Ramos (cell line): Measurements from ENCODE around the gene MYF5.

Experiments used
- in situ Hi-C: fragments of 300-500 bp; cut with MboI; formaldehyde crosslinking; loops from one replicate; pipeline ENCODE4 v1.14.3; 2022; ENCODE audit warnings: low sequenced_read_pairs; ENCODE audit not compliant: unreplicated experiment

MYF5 gene

DNA sequence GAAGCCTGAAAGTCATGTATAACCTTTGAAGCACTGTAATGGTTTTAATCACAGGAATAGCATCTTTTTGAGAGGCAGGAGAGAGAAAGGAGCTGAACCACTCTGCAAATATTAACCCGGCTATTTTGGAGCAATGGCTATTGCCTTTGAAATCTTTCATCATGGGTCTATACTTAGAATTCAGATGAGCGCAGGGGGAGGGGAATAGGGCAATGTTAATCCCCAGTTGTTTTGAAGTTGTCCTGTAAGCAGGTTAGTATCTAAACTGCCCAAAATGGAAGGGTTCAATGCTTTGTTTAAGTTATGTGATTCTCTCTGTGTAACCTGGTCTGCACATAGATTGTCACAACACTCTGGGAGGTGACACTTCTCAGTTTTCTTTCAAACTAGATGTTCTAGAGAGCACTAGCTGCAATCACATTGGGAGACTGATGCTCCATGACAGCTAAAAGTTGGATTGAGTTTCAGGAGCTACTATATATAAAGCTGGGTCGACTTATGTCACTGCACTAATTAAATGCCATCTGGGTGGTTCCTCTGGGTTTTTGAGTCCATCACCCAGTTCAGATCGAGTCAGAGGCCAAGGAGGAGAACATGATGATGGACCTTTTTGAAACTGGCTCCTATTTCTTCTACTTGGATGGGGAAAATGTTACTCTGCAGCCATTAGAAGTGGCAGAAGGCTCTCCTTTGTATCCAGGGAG is 9.4 kb upstream of the MYF5 start, which contains the start of gene MYF6:
Gene MYF6, plus strand, starts transcription at position 509 of the 704 bp plus-strand sequence. Its CDS starts 86 bp downstream, at position 595.
- in situ Hi-C loops = no loop called here

- in situ Hi-C loops = no loop called here
These were observed 8.9 kb upstream of the MYF5 start for GRCh38 chr12:80707830-80708258.

GRCh38 chr12:80708259-80708974 is 8.3 kb upstream of the MYF5 start:
- in situ Hi-C loops = no loop called here

DNA sequence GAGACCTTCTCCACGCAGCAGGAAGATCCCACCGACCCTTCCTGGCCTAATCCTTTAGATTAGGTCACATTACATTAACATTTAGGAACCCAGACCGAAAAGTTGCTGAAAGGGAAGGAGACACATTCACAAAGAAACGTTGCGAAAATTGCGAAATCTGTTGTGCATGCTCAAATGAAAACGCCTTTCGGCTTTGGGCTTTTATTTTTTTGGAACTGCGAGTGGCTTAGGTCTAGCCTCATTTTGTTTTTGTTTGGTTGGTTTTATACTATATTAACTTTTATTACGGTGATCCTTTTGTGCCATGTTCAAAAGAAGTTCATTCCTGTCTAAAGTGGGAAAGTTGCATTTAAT is 7.8 kb upstream of the MYF5 start:
- in situ Hi-C loops = no loop called here

GRCh38 chr12:80709811-80710726 is 6.6 kb upstream of the MYF5 start:
- in situ Hi-C loops = no loop called here

- in situ Hi-C loops = no loop called here
These were observed 5.8 kb upstream of the MYF5 start for GRCh38 chr12:80710727-80711449.

DNA sequence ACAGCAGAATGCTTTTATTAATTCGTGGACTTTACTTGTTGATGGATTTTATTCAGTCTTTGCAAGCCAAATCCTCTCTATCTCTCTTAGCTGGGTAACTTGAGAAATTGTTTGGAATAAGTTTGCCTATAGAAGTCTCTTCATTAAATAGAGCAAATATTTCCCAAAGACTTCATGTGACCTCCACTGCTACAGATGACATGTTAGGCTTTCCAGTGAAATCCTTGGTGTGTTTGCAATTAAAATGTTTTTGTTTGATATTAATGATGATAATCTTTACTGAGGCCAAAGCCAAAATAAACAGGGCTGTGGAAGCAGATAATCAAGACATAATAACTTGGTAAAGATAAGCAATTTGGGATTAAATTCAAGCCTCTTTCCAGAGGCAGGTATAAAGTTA is 4.8 kb upstream of the MYF5 start:
- in situ Hi-C loops = no loop called here

GRCh38 chr12:80712866-80713265 is 3.8 kb upstream of the MYF5 start:
- in situ Hi-C loops = no loop called here

GRCh38 chr12:80713419-80713818 is 3.3 kb upstream of the MYF5 start:
- in situ Hi-C loops = no loop called here

DNA sequence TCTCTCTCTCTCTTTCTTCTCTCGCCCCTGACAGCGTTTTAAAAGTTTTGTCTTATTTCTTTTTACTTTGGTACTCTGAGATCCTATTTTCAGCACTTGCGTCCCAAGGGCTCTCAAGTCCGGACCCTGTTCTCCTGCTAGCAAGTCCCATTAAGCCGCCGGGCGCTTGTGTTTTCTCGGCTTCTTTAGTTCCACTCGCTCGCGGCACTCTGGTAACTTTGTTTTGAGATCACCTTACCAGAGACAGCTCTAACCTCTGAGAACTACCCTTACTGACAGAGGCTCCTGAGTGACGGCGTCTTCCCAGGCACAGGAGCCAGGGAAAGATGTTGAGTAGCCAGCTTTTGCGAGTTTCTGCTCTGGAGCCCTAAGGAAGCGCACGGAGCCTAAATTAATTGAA is 2.7 kb upstream of the MYF5 start:
- in situ Hi-C loops = no loop called here

GRCh38 chr12:80714846-80715245 is 1.9 kb upstream of the MYF5 start:
- in situ Hi-C loops = no loop called here

DNA sequence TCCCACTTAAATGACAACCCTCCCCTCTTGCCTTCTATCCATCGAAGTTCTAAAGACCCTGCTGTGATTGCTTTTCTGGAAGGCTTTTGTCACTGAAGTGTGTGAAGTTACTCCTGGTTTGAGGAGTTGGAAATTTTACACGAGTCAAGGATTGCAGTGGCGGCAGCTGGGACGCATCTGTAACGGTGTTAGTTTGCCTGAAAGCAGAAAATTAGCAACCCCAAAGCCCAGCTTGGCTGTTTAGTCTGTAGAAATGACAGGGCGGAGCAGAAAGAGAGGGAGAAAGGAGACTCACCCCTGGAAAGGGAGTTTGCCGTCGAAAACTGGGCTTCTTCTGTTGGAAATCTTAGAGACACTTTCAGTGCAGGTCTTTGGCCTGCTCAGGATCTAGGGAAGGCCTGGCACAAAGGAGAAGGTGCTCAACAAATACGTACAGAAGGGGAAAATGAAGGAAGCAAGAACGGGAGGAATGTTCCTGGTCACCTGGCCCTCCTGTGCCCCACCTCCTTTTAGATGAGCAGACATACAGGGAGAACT is 931 bp upstream of the MYF5 start:
- in situ Hi-C loops = no loop called here

DNA sequence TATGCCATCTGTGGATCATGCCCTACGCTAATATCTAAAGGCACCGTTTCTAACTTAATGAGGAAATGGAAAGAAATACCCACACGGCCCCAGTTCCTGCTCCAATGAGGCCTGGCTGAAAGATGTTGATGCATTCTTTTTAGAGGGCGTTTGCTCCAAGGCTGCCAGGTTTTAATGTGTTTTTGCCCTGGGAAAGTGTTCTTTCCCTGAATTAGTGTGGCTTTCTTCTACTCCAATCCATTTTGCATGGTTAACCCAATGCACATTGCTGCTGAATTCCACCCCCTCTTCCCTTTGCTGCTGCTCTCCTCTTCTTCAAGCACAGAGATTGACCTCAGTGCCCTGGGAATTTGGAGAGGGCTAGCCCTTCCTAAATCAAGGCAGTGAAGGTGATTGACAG is 1.1 kb downstream of the MYF5 start:
- in situ Hi-C loops = no loop called here

DNA sequence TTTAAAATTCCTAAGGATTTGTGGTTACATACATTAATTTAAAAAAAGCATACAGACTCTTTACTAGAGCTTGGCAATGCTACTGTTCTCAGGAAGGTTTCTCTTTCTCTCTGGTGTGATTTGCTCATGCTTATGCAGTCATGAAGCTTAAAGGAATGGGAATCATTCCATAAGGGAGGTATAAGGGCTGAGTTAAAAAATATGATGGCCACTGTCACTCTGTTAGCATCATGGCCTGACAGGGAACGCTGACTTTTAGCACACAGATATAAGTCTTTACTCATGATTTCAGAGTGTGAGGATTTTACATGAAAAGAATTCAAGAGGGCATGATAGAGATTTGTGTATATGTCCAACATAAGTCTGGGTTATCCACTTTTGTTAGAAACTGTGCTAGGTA is 3.8 kb downstream of the MYF5 start:
- in situ Hi-C loops = no loop called here

DNA sequence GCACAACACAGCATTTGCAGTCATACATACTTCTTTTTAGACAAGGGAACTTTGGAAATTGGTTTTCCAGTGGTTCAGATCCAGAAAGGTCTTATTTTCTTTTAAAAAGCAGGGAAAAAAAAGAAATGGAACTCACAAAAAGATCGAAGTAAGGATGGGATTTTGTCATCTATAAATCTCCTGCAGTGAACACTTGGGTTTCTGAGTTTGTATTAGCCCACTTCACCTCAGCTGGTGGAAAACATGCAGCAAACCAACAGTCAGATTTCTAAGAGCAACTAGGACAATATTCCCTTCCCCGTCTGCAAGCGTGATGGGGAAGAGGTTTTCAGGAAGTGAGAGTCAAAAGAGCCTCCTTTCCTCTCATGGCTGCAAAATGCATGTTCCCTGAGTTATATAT is 4.6 kb downstream of the MYF5 start:
- in situ Hi-C loops = no loop called here

DNA sequence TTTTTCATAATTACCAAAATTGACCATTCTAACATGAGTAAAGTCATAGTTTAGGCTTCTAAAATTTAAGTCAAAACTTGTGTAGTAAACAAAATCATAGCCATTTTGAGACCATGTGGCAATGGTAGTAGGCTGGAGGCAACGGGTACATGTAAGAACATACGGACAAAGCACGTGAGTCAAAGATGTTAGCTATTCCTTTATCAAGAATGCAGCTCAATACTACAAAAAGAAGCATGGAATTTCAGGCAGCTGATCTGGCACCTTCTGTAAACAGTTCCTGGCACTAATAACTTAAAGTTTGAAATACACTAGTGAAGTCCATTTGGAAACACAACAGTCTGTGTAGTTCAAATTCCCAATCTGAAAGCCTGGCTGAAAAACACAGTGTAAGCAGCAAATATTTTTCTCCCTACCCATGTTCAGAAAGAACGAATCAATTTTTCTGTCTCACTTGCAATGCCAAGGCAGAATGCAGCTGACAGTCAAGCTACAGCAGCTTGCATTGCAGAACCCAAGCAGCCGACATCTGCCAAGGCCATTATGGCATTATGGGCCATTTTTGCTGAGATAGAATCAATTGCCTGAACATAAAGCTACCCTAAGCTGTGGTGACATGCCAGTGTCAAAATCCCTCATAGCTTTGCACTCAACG is 29.3 kb downstream of the MYF5 start:
- in situ Hi-C loops = no loop called here

DNA sequence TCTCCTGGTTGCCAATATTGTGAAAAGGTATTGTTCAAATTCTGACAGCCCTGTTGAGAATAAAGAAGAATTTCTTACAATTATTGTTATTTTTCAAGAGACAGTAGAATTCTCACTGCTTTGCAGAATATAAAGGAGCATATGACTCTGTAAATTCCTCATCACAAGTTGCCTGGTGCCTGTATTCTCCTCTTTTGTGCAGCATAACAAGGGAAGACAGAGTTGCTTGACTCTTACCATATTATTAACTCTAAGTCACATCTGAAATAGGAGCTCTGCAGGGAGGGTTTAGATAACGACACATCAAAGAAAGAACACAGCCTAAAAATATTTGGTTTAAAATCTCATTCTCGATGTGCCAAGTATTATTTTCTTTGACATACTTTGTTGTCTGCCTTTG is 31.1 kb downstream of the MYF5 start:
- in situ Hi-C loops = no loop called here

- in situ Hi-C loops = no loop called here
These were observed 32.7 kb downstream of the MYF5 start for GRCh38 chr12:80749456-80749855.

DNA sequence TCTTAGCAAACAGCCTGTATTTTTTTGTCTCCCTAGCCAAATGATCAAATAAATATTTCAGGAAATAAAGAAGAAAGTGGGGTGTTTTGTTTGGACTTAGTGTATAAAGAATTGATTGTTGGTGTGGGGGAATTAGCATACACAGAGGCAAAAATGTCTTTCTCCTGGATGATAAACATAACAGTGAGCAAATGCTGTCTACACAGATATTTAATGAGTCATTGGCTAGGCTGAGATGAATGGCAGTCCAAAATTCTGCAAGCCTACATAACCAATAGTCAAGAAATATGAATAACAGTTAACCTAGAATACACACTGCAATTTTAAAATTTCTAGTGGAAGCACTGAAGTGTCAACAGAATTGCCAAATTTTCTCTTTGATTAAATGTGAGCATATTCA is 35.8 kb downstream of the MYF5 start:
- in situ Hi-C loops = loop anchor here (25.0 kb wide), 1 partner anchor 340 kb away; no protein-coding TSS in a partner anchor
